Naive thymus-derived CD4-positive, alpha-beta T cell (primary cell): ENCODE results near the gene GNAI3. TPM values are rescaled to one million over a fixed set of nuclear protein-coding genes. Genes with fewer than 3 reads are reported as not detected.
A peak's percentile ranks its signal among the peaks of the same experiment; 100 is the strongest.

Source experiments
- ATAC-seq: fragments of 150-1000 bp; cut with Tn5 transposase; 2 replicates; pipeline ENCODE4 v1.10.0; 2021; ENCODE audit warnings: mild to moderate bottlenecking, moderate library complexity
- CTCF ChIA-PET: fragments of 350-600 bp; sonication (Branson Sonifier 250); formaldehyde crosslinking; loops from one replicate; lab custom pipeline; 2021; ENCODE audit warnings: antibody characterized with exemption; lab: Charles Lee
- POLR2A ChIA-PET: fragments of 350-600 bp; sonication (Branson Sonifier 250); formaldehyde crosslinking; loops from one replicate; lab custom pipeline; 2021; ENCODE audit warnings: antibody characterized with exemption, inconsistent platforms; lab: Charles Lee
- DNase-seq, 9 donors: peaks; one replicate each; pipeline versions ENCODE4 v3.0.0 to v3.0.0-alpha.2; 2020 to 2022; ENCODE audit warnings: mixed read lengths in 1 of 9
- H3K27ac ChIP-seq: one replicate; pipeline ENCODE4 v1.7.0; 2013; ENCODE audit warnings: mild to moderate bottlenecking, low read depth, low read length, moderate library complexity
- H3K27me3 ChIP-seq, 2 donors: one replicate each; pipeline ENCODE4 v1.7.0; 2013; ENCODE audit warnings: low read length in 2 of 2, mild to moderate bottlenecking in 2 of 2, moderate library complexity in 2 of 2; ENCODE audit not compliant: control insufficient read depth in 2 of 2, insufficient read depth in 2 of 2
- H3K36me3 ChIP-seq, 3 experiments: 1 replicate in 2 of 3; 2 replicates in 1 of 3; pipeline ENCODE4 v1.7.0; 2013; ENCODE audit warnings: low read length in 3 of 3, mild to moderate bottlenecking in 3 of 3, moderate library complexity in 1 of 3; ENCODE audit not compliant: insufficient read depth in 3 of 3, control insufficient read depth in 2 of 3
- H3K4me1 ChIP-seq, 2 donors: one replicate each; pipeline ENCODE4 v1.7.0; 2013; ENCODE audit warnings: low read length in 2 of 2, mild to moderate bottlenecking in 2 of 2, moderate library complexity in 1 of 2; ENCODE audit not compliant: control insufficient read depth in 2 of 2, insufficient read depth in 2 of 2
- H3K4me3 ChIP-seq: 2 replicates; pipeline ENCODE4 v1.7.0; 2013; ENCODE audit warnings: mild to moderate bottlenecking, low read length
- H3K9me3 ChIP-seq, 3 experiments: 1 replicate in 2 of 3; 2 replicates in 1 of 3; pipeline ENCODE4 v1.7.0; 2013; ENCODE audit warnings: low read length in 3 of 3; ENCODE audit not compliant: control insufficient read depth in 2 of 3
- H3K27ac Mint-ChIP-seq, 9 donors: one replicate each; pipeline ENCODE4 v1.8.0; 2020 to 2022; ENCODE audit warnings: mixed read lengths in 9 of 9, mild to moderate bottlenecking in 8 of 9, moderate library complexity in 5 of 9, inconsistent platforms in 2 of 9
- H3K27me3 Mint-ChIP-seq, 5 donors: one replicate each; pipeline ENCODE4 v1.8.0; 2021 to 2022; ENCODE audit warnings: mixed read lengths in 5 of 5, mild to moderate bottlenecking in 1 of 5
- H3K36me3 Mint-ChIP-seq, 5 donors: one replicate each; pipeline ENCODE4 v1.8.0; 2020 to 2022; ENCODE audit warnings: mixed read lengths in 5 of 5, mild to moderate bottlenecking in 3 of 5, inconsistent platforms in 1 of 5
- H3K4me1 Mint-ChIP-seq, 7 donors: one replicate each; pipeline ENCODE4 v1.8.0; 2020 to 2022; ENCODE audit warnings: mixed read lengths in 7 of 7, mild to moderate bottlenecking in 3 of 7, inconsistent platforms in 1 of 7
- H3K4me3 Mint-ChIP-seq, 10 donors: one replicate each; pipeline ENCODE4 v1.8.0; 2020 to 2022; ENCODE audit warnings: mild to moderate bottlenecking in 10 of 10, mixed read lengths in 10 of 10, moderate library complexity in 6 of 10, inconsistent platforms in 2 of 10
- H3K9me3 Mint-ChIP-seq, 11 donors: one replicate each; pipeline ENCODE4 v1.8.0; 2020 to 2022; ENCODE audit warnings: mixed read lengths in 11 of 11, mild to moderate bottlenecking in 4 of 11, inconsistent platforms in 1 of 11, moderate library complexity in 1 of 11
- intact Hi-C, 2 donors: fragments of 100-400 bp; cut with micrococcal nuclease; formaldehyde crosslinking; loops; one replicate each; pipeline ENCODE4 v1.15.1; 2023
- polyA plus RNA-seq, 2 donors: library from polyadenylated mRNA; unstranded; fragments of 300-500 nt; fragmentation: Illumina TruSeq; gene quantifications; one replicate each; pipeline ENCODE4 v1.2.3, GENCODE V29; 2021
- total RNA-seq, 6 experiments: library from RNA in 5 of 6; stranded (reverse) in 5 of 6; gene quantifications; 1 replicate in 5 of 6; 2 replicates in 1 of 6; pipeline ENCODE4 v1.2.3 and lab custom pipeline; 2021 to 2026

The GNAI3 gene
- total and polyA plus RNA-seq, 7 experiments from 2014 or later, result 4.9 to 9.3 (median 7.2) TPM

DNA sequence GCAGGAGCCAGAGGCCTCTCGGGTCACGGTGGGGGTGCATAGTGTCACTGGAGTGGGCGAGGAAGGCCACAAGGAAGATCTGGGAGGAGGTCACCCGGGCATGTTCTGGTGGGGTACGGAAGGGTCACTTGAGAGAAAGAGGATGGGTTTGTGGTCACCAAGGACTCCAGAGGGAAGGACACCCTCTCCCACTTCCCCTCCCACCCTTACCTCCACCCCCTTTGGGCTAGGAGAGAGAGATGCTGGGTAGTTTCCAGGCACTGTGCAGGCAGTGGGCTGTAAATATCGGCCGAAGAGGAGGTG, 39.6 kb upstream of the GNAI3 start:
- ATAC-seq (peak; percentile 1), DNase-seq (no peak)
- intact Hi-C loops, result loop anchor here in 1 of 2 donors (1.0 to 10.0 kb wide), 3 partner anchors 15 to 544 kb away; partner anchors contain the start of genes ATXN7L2, CLCC1 and CYB561D1
- Mint-ChIP-seq H3K36me3 (peaks cover 7 to 40% (median 24%) of the 10 kb centered on the region in 5 donors), H3K9me3 (peaks cover 0 to 41% (median 5%) of the 10 kb centered on the region in 11 donors), H3K4me3 (peak overlapping the region; percentile 84 to 95 (median 92)), H3K27ac (peak overlapping the region in 8 of 9 donors; percentile 88 to 99 (median 96)), H3K27me3 (peaks cover 0 to 47% (median 0%) of the 10 kb centered on the region in 5 donors), H3K4me1 (peaks cover 41 to 81% (median 74%) of the 10 kb centered on the region in 7 donors)
- Histone ChIP-seq H3K4me3 (peak overlapping the region; percentile 75), H3K36me3 (peaks cover 0 to 30% (median 0%) of the 10 kb centered on the region in 3 experiments), H3K27me3 (no peaks in the 10 kb centered on the region), H3K27ac (peak overlapping the region; percentile 81), H3K9me3 (peaks cover 0 to 19% (median 0%) of the 10 kb centered on the region in 3 experiments), H3K4me1 (peaks cover 27 to 59% of the 10 kb centered on the region in 2 donors)
- CTCF ChIA-PET, result interaction anchor here (1.2 to 32.6 kb wide), 4 partner anchors 16 to 232 kb away, joined by 3 to 1240 read pairs (median 210); partner anchors contain the start of genes ATXN7L2, CYB561D1 and GPR61
- POLR2A ChIA-PET, result interaction anchor here (1.4 to 29.8 kb wide), 3 partner anchors 15 to 39 kb away, joined by 4 to 520 read pairs (median 478); partner anchors contain the start of genes ATXN7L2, CYB561D1 and GNAI3

- peaks cover 0 to 19% (median 0%) of the 10 kb centered on the region in 3 experiments for H3K9me3 ChIP-seq
- peaks cover 4 to 39% (median 22%) of the 10 kb centered on the region in 5 donors for H3K36me3 Mint-ChIP-seq
- CTCF ChIA-PET, result interaction anchor here (1.2 to 32.6 kb wide), 4 partner anchors 16 to 232 kb away, joined by 3 to 1240 read pairs (median 210); partner anchors contain the start of genes ATXN7L2, CYB561D1 and GPR61
- H3K9me3 Mint-ChIP-seq, result peaks cover 0 to 41% (median 5%) of the 10 kb centered on the region in 11 donors
- H3K4me3 Mint-ChIP-seq, result peak within 1 kb of the TSS; percentile 91 to 97 (median 96)
- peak within 1 kb of the TSS; percentile 81 for H3K27ac ChIP-seq
- H3K4me3 ChIP-seq, result peak within 1 kb of the TSS; percentile 75
- POLR2A ChIA-PET, result interaction anchor here (0.9 to 29.8 kb wide), 5 partner anchors 9 to 39 kb away, joined by 3 to 520 read pairs (median 4); partner anchors contain the start of genes ATXN7L2, CYB561D1 and GNAI3
- DNase-seq (peak; percentile 61 to 76 (median 71)), ATAC-seq (peak; percentile 88)
- intact Hi-C loops, result loop anchor here (1.0 to 10.0 kb wide), 4 partner anchors 7 to 545 kb away; partner anchors contain the start of genes ATXN7L2 (in 1 of the 2), CLCC1 (in 1 of the 2) and CYB561D1 (in 1 of the 2)
- peak within 1 kb of the TSS in 8 of 9 donors; percentile 94 to 99 (median 98) for H3K27ac Mint-ChIP-seq
- no peaks in the 10 kb centered on the region for H3K27me3 ChIP-seq
- H3K36me3 ChIP-seq, result peaks cover 0 to 30% (median 0%) of the 10 kb centered on the region in 3 experiments
- H3K4me1 ChIP-seq, result peaks cover 22 to 58% of the 10 kb centered on the region in 2 donors
- H3K4me1 Mint-ChIP-seq, result peaks cover 37 to 75% (median 68%) of the 10 kb centered on the region in 7 donors
- H3K27me3 Mint-ChIP-seq, result peaks cover 0 to 47% (median 0%) of the 10 kb centered on the region in 5 donors
Observed at GRCh38 chr1:109509176-109510134, 39.0 kb upstream of the GNAI3 start, which contains the start of gene AMIGO1. AMIGO1 (minus strand) TSS chr1:109509727; CDS start chr1:109508912, 815 bp downstream.

- H3K4me3 ChIP-seq, result no peak overlapping the region
- DNase-seq (no peak), ATAC-seq (no peak)
- H3K27ac Mint-ChIP-seq, result peak overlapping the region in 2 of 9 donors; percentile 31 to 51
- no peak overlapping the region for H3K27ac ChIP-seq
- H3K4me3 Mint-ChIP-seq, result no peak overlapping the region
- H3K27me3 Mint-ChIP-seq, result peaks cover 0 to 50% (median 0%) of the 10 kb centered on the region in 5 donors
- H3K36me3 Mint-ChIP-seq, result peaks cover 3 to 5% (median 4%) of the 10 kb centered on the region in 5 donors
- peaks cover 13 to 29% of the 10 kb centered on the region in 2 donors for H3K4me1 ChIP-seq
- intact Hi-C loops, result no loop called here
- POLR2A ChIA-PET, result interaction anchor here (0.9 to 29.8 kb wide), 4 partner anchors 17 to 87 kb away, joined by 3 to 478 read pairs (median 6); partner anchors contain the start of genes ATXN7L2, CYB561D1 and PSMA5
- H3K27me3 ChIP-seq, result no peaks in the 10 kb centered on the region
- CTCF ChIA-PET, result interaction anchor here (0.6 to 32.6 kb wide), 3 partner anchors 20 to 1001 kb away, joined by 3 to 1240 read pairs (median 417); partner anchors contain the start of genes ATXN7L2, CYB561D1 and GPR61
- peaks cover 0 to 4% (median 0%) of the 10 kb centered on the region in 3 experiments for H3K36me3 ChIP-seq
- H3K4me1 Mint-ChIP-seq, result peaks cover 19 to 45% (median 33%) of the 10 kb centered on the region in 7 donors
- H3K9me3 ChIP-seq, result no peaks in the 10 kb centered on the region
- peaks cover 0 to 10% (median under 1%) of the 10 kb centered on the region in 11 donors for H3K9me3 Mint-ChIP-seq
Observed at GRCh38 chr1:109513110-109513710, 35.2 kb upstream of the GNAI3 start.

DNA sequence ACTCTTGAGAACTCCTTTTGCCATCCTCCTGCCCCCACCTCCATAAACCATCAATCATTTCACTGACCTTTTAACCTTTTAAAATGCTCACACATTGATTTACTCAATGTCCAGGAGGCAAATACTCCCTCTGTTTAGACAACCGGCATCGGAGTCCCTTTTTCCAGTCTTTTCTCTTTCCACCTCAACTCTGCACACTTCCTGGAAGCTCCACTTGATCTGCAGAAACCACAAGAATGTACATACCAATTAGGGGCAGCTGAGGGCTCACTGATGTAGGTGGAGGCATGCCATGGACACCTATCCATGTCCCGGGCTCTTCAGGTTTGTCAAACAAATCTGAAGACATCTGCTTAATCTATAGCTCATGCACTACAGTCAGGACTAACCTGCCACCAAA, 33.6 kb upstream of the GNAI3 start:
- CTCF ChIA-PET, result interaction anchor here (0.7 to 25.5 kb wide), 4 partner anchors 17 to 470 kb away, joined by 3 to 417 read pairs (median 16); partner anchors contain the start of genes AHCYL1, ATXN7L2 and CYB561D1
- Mint-ChIP-seq H3K9me3 (peaks cover 0 to 2% (median 0%) of the 10 kb centered on the region in 11 donors), H3K4me3 (no peak overlapping the region), H3K36me3 (peaks cover 0 to 2% (median 0%) of the 10 kb centered on the region in 5 donors), H3K4me1 (peaks cover 8 to 33% (median 24%) of the 10 kb centered on the region in 7 donors), H3K27me3 (peaks cover 0 to 38% (median 0%) of the 10 kb centered on the region in 5 donors), H3K27ac (no peak overlapping the region)
- ATAC-seq (no peak), DNase-seq (no peak)
- POLR2A ChIA-PET, result interaction anchor here (2.0 to 29.8 kb wide), 3 partner anchors 14 to 21 kb away, joined by 8 to 478 read pairs (median 12); partner anchors contain the start of genes ATXN7L2 and CYB561D1
- no peaks in the 10 kb centered on the region for H3K27me3 ChIP-seq
- intact Hi-C loops, result no loop called here
- H3K27ac ChIP-seq, result no peak overlapping the region
- peaks cover 6 to 20% of the 10 kb centered on the region in 2 donors for H3K4me1 ChIP-seq
- no peak overlapping the region for H3K4me3 ChIP-seq
- no peaks in the 10 kb centered on the region for H3K36me3 ChIP-seq
- H3K9me3 ChIP-seq, result no peaks in the 10 kb centered on the region

DNA sequence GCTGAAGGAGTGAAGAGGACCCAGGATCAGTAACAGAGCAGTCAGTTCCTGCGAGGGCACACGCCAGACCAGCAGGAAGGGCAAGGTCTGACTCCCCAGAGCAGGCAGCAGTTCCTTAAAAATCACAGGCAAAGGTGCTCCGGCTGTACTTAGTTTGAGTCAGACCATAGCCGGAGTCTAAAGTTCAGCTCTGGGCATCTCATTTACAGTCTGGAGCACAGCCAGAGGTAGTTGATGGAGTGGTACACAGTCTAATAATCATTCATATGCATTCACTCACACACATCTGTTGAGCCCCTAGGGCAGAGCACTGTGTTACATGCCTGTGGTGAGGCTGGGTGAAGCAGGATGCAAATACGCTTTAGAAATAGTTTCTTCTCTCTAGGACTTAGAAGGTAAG, 31.5 kb upstream of the GNAI3 start:
- H3K27me3 Mint-ChIP-seq, result peaks cover 0 to 30% (median 0%) of the 10 kb centered on the region in 5 donors
- intact Hi-C loops, result no loop called here

More for the DNA sequence above, 31.5 kb upstream of the GNAI3 start:
- DNase-seq (no peak), ATAC-seq (no peak)
- H3K27me3 ChIP-seq, result no peaks in the 10 kb centered on the region
- H3K36me3 ChIP-seq, result no peaks in the 10 kb centered on the region
- Mint-ChIP-seq H3K4me1 (peaks cover 0 to 13% (median 6%) of the 10 kb centered on the region in 7 donors), H3K27ac (no peak overlapping the region), H3K4me3 (no peak overlapping the region), H3K36me3 (peaks cover 0 to 2% (median 0%) of the 10 kb centered on the region in 5 donors), H3K9me3 (no peaks in the 10 kb centered on the region)
- H3K4me1 ChIP-seq, result peaks cover 0 to under 1% of the 10 kb centered on the region in 2 donors
- ChIA-PET POLR2A (interaction anchor here (2.5 to 29.8 kb wide), 2 partner anchors 12 to 23 kb away, joined by 12 to 478 read pairs; partner anchors contain the start of genes ATXN7L2 and CYB561D1), CTCF (interaction anchor here (2.2 to 25.5 kb wide), 3 partner anchors 13 to 24 kb away, joined by 6 to 417 read pairs (median 29); partner anchors contain the start of genes ATXN7L2 and CYB561D1)
- H3K9me3 ChIP-seq, result no peaks in the 10 kb centered on the region
- no peak overlapping the region for H3K4me3 ChIP-seq
- no peak overlapping the region for H3K27ac ChIP-seq
